Measurements from ENCODE around the gene SMG6.

DNA sequence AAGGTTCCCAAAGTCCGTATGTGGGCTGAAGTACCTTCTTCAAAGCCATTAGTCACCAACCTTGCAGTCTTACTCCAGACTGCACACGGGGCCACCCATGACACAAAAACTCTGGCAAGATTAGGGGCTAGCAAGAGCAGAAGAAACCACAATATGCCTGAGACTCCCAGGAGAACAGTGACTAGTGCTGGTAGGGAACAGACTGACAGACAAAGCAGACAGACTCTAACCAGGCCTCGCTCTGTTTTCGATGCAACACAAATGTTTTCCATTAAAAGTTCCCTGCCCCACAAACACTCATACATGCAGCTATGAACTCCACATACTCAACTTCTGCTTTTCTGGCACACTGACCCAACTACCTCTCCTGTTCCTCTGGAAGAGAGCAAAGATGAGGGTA, 146.5 kb downstream of the SMG6 start:
- no peak for TF ChIP-seq EZH2 (IDR thresholded peaks at IDR 0.05; ENCODE audit: insufficient read depth, poor library complexity, severe bottlenecking)
- TF ChIP-seq EZH2phosphoT487 (IDR thresholded peaks at IDR 0.05; ENCODE audit: insufficient read depth, low read depth): no peak
